SK-N-SH (cell line): Measurements from ENCODE around the gene SPINT1. TPM values are rescaled to one million over a fixed set of nuclear protein-coding genes. Genes with fewer than 3 reads are reported as not detected.

Experiments
- CTCF ChIA-PET: fragments of 300-600, 350-600 bp; formaldehyde crosslinking; extraction: SDS; loops from one replicate; lab custom pipeline; 2021; lab: Yijun Ruan, JAX
- POLR2A ChIA-PET: fragments of 350-600 bp; sonication (Branson Sonifier 250); formaldehyde crosslinking; extraction: SDS; loops from one replicate; lab custom pipeline; 2020; ENCODE audit warnings: antibody characterized with exemption, inconsistent platforms; lab: Yijun Ruan, JAX
- DNase-seq: peaks from one replicate; pipeline ENCODE4 v3.0.0; 2012
- H2AFZ ChIP-seq: fragments of 200-600 bp; sonication (generic); 2 replicates; pipeline ENCODE4 v1.8.1; 2016; ENCODE audit warnings: antibody characterized with exemption, mild to moderate bottlenecking, low read depth
- H3F3A ChIP-seq: fragments of 200-600 bp; sonication (generic); replicated peaks from 2 replicates; pipeline ENCODE3; 2016; ENCODE audit warnings: antibody characterized with exemption, mild to moderate bottlenecking; ENCODE audit not compliant: insufficient read depth
- H3K27ac ChIP-seq, 2 experiments: fragments of 200-500 bp in 1 of 2; fragments of 200-600 bp in 1 of 2; sonication (Bioruptor generic) in 1 of 2; sonication (generic), shearing (Covaris generic) in 1 of 2; 2 replicates each; pipeline versions ENCODE4 v1.5.1 to v1.6.1; 2014 to 2016; ENCODE audit warnings: low read depth in 2 of 2, inconsistent platforms in 1 of 2, low read length in 1 of 2, mild to moderate bottlenecking in 1 of 2, mixed read lengths in 1 of 2
- H3K27me3 ChIP-seq: fragments of 200-600 bp; sonication (generic), shearing (Covaris generic); 2 replicates; pipeline ENCODE4 v1.6.1; 2016; ENCODE audit warnings: mixed run types; ENCODE audit not compliant: insufficient read depth
- H3K36me3 ChIP-seq, 2 experiments: fragments of 200-500 bp in 1 of 2; fragments of 200-600 bp in 1 of 2; sonication (Bioruptor generic) in 1 of 2; sonication (generic) in 1 of 2; replicated peaks in 1 of 2; 2 replicates each; pipeline versions ENCODE3 to v1.5.1; 2014 to 2016; ENCODE audit warnings: low read length in 1 of 2, mild to moderate bottlenecking in 1 of 2; ENCODE audit not compliant: insufficient read depth in 2 of 2, control insufficient read depth in 1 of 2
- H3K4me1 ChIP-seq, 2 experiments: fragments of 200-500 bp in 1 of 2; fragments of 200-600 bp in 1 of 2; sonication (Bioruptor generic) in 1 of 2; sonication (generic), shearing (Covaris generic) in 1 of 2; 2 replicates each; pipeline versions ENCODE4 v1.5.1 to v1.6.1; 2014 to 2016; ENCODE audit warnings: low read depth in 1 of 2, low read length in 1 of 2, mixed run types in 1 of 2; ENCODE audit not compliant: insufficient read depth in 2 of 2, control insufficient read depth in 1 of 2
- H3K4me2 ChIP-seq: fragments of 200-600 bp; sonication (generic), shearing (Covaris generic); 2 replicates; pipeline ENCODE4 v1.6.1; 2017; ENCODE audit warnings: mixed run types
- H3K4me3 ChIP-seq, 2 experiments: fragments of 200-500 bp in 1 of 2; fragments of 200-600 bp in 1 of 2; sonication (Bioruptor generic) in 1 of 2; sonication (generic), shearing (Covaris generic) in 1 of 2; 2 replicates each; pipeline versions ENCODE4 v1.5.1 to v1.8.1; 2014 to 2016; ENCODE audit warnings: low read depth in 2 of 2, inconsistent platforms in 1 of 2, low read length in 1 of 2, mild to moderate bottlenecking in 1 of 2, mixed read lengths in 1 of 2, moderate library complexity in 1 of 2
- H3K79me2 ChIP-seq: fragments of 200-600 bp; sonication (generic); 2 replicates; pipeline ENCODE4 v1.8.1; 2017; ENCODE audit warnings: mild to moderate bottlenecking; ENCODE audit not compliant: insufficient read depth
- H3K9ac ChIP-seq: fragments of 200-600 bp; sonication (generic); 2 replicates; pipeline ENCODE4 v1.6.1; 2017; ENCODE audit warnings: mixed run types
- H3K9me2 ChIP-seq: fragments of 200-600 bp; sonication (generic); 2 replicates; pipeline ENCODE4 v1.6.1; 2017; ENCODE audit warnings: mixed run types
- H3K9me3 ChIP-seq: fragments of 200-600 bp; sonication (generic); 2 replicates; pipeline ENCODE4 v1.6.1; 2017; ENCODE audit warnings: mixed run types, mild to moderate bottlenecking, moderate library complexity
- H4K20me1 ChIP-seq: fragments of 200-600 bp; sonication (generic); 2 replicates; pipeline ENCODE4 v1.6.1; 2017; ENCODE audit warnings: mild to moderate bottlenecking, mixed run types; ENCODE audit not compliant: insufficient read depth
- CHD2 ChIP-seq: fragments of 150-350 bp; IDR thresholded peaks from 2 replicates; pipeline ENCODE4 v1.6.1; 2018; ENCODE audit warnings: low read length; ENCODE audit not compliant: partially characterized antibody
- CTCF ChIP-seq: fragments of 200-600 bp; sonication (generic); IDR thresholded peaks from 2 replicates; pipeline ENCODE4 v1.6.1; 2017; ENCODE audit warnings: antibody characterized with exemption, mild to moderate bottlenecking, moderate library complexity
- ELF1 ChIP-seq: IDR thresholded peaks from 2 replicates; pipeline ENCODE4 v1.4.0; 2012
- GATA2 ChIP-seq: sonication (generic); formaldehyde crosslinking; IDR thresholded peaks from 2 replicates; pipeline ENCODE4 v1.5.0; 2020; ENCODE audit warnings: mild to moderate bottlenecking, missing genetic modification reagents
- MAX ChIP-seq: IDR thresholded peaks from 2 replicates; pipeline ENCODE4 v1.4.0; 2012; ENCODE audit warnings: low read depth
- MXI1 ChIP-seq: IDR thresholded peaks from 2 replicates; pipeline ENCODE4 v1.6.1; 2012; ENCODE audit warnings: mild to moderate bottlenecking, low read depth, low read length, improper control_type of control experiment
- NFIC ChIP-seq: IDR thresholded peaks from 2 replicates; pipeline ENCODE4 v1.4.0; 2012; ENCODE audit warnings: borderline replicate concordance
- RAD21 ChIP-seq: IDR thresholded peaks from 2 replicates; pipeline ENCODE4 v1.6.1; 2012; ENCODE audit warnings: mild to moderate bottlenecking, low read length
- RCOR1 ChIP-seq: fragments of 150-350 bp; IDR thresholded peaks from 2 replicates; pipeline ENCODE4 v1.6.1; 2017; ENCODE audit warnings: antibody characterized with exemption, low read length
- SMC3 ChIP-seq: IDR thresholded peaks from 2 replicates; pipeline ENCODE4 v1.6.1; 2012; ENCODE audit warnings: low read depth, low read length, improper control_type of control experiment
- TAF1 ChIP-seq: IDR thresholded peaks from 2 replicates; pipeline ENCODE4 v1.6.1; 2012; ENCODE audit warnings: low read depth, mild to moderate bottlenecking, low read length, moderate library complexity, borderline replicate concordance
- TEAD4 ChIP-seq: IDR thresholded peaks from 2 replicates; pipeline ENCODE4 v1.4.0; 2012; ENCODE audit warnings: mild to moderate bottlenecking, borderline replicate concordance; ENCODE audit not compliant: insufficient read depth
- YY1 ChIP-seq: IDR thresholded peaks from 2 replicates; pipeline ENCODE4 v1.4.0; 2012; ENCODE audit warnings: low read depth, mild to moderate bottlenecking
- WGBS: methylation state at CpG from one replicate; pipeline ENCODE4 v1.1.6; 2017; ENCODE audit warnings: low lambda C conversion rate; 5-methylcytosine and 5-hydroxymethylcytosine counted together
- polyA plus RNA-seq, 3 experiments: library from polyadenylated mRNA; depleted of rRNA; stranded (reverse); fragments of >200 nt; gene quantifications; 2 replicates each; pipeline ENCODE4 v1.2.3, GENCODE V29; 2012
- TF ChIP-seq, protein P1 (sequence below): IDR thresholded peaks from 2 replicates; pipeline ENCODE4 v1.6.1; 2012; ENCODE audit warnings: mild to moderate bottlenecking, low read depth, low read length, moderate library complexity
- TF ChIP-seq, protein P2 (sequence below): IDR thresholded peaks from 2 replicates; pipeline ENCODE4 v1.4.0; 2012; ENCODE audit warnings: low read depth, borderline replicate concordance

SPINT1 gene
- polyA plus RNA-seq, 1 of the 3 experiments (the other 2 are of a cell fraction), result 2.0 TPM

DNA sequence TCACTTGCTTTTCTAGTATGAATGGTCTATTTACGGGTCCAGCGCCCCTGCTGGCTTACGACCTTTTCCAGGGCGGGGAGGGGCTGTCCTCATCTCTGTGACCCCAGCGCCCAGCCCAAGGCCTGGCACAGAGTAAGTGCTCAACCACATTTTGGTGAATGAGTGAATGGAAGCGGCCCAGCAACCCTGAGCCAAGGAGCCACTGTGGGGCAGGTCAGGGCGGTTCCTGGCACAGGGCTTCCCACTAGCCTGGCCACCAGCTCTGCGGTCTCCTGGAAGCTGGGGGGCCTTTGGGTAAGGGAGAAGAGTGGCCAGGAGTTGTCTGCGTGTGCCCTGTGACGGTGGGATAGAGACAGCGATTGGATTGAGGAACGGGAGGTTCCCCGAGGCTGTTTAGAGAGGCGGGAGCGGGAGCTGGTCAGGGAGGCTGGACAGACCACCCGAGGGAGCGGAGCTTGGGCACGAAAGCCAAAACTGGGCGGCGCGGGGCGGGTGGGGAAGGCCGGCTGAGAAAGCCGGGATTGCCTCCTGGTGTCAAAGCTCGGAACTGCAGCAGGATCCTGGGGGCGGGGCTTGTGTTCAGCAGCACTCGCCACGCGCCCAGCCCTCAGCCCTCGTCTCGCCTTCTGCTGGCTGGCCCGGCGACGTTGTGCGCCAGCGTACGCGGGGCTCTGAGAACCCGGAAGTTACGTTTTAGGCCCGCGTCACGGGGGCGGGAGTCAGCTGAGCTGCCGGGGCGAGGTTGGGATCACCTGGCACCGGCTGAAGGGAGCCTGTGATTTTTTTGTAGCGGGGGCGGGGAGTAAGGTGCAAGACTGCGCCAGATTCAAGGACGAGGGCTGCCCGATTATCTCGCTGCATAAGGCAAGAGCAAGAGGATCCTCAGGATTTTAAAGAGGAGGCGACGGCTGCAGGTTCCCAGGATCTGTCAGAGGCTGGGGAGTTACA lies 50.2 kb downstream of the SPINT1 start, which contains the start of gene VPS18 (continued):
- TF ChIP-seq, protein P1, sequence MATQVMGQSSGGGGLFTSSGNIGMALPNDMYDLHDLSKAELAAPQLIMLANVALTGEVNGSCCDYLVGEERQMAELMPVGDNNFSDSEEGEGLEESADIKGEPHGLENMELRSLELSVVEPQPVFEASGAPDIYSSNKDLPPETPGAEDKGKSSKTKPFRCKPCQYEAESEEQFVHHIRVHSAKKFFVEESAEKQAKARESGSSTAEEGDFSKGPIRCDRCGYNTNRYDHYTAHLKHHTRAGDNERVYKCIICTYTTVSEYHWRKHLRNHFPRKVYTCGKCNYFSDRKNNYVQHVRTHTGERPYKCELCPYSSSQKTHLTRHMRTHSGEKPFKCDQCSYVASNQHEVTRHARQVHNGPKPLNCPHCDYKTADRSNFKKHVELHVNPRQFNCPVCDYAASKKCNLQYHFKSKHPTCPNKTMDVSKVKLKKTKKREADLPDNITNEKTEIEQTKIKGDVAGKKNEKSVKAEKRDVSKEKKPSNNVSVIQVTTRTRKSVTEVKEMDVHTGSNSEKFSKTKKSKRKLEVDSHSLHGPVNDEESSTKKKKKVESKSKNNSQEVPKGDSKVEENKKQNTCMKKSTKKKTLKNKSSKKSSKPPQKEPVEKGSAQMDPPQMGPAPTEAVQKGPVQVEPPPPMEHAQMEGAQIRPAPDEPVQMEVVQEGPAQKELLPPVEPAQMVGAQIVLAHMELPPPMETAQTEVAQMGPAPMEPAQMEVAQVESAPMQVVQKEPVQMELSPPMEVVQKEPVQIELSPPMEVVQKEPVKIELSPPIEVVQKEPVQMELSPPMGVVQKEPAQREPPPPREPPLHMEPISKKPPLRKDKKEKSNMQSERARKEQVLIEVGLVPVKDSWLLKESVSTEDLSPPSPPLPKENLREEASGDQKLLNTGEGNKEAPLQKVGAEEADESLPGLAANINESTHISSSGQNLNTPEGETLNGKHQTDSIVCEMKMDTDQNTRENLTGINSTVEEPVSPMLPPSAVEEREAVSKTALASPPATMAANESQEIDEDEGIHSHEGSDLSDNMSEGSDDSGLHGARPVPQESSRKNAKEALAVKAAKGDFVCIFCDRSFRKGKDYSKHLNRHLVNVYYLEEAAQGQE, result peak; percentile 28; the same call in 1 of the 2 replicates
- TF ChIP-seq CHD2 (peak; percentile 46), NFIC (no peak), RCOR1 (0 out of 2 replicates have a peak, but pooled peaks have one; percentile 13), TAF1 (peak; percentile 55), SMC3 (peak; percentile 83), GATA2 (CRISPR knock-in tag) (no peak), RAD21 (peak; percentile 85), YY1 (no peak), MXI1 (peak; percentile 95)

- H3K4me3 ChIP-seq, result peak overlapping the region; percentile 88 to 91
- no peaks in the 10 kb centered on the region for H3K27me3 ChIP-seq
- H2AFZ ChIP-seq, result peak overlapping the region; percentile 66; the same call in 1 of the 2 replicates
- TF ChIP-seq RCOR1 (no peak), ELF1 (peak; percentile 61), MAX (peak; percentile 49; the same call in 1 of the 2 replicates), TEAD4 (no peak), CTCF (peak; percentile 63)
- TF ChIP-seq, protein P2, sequence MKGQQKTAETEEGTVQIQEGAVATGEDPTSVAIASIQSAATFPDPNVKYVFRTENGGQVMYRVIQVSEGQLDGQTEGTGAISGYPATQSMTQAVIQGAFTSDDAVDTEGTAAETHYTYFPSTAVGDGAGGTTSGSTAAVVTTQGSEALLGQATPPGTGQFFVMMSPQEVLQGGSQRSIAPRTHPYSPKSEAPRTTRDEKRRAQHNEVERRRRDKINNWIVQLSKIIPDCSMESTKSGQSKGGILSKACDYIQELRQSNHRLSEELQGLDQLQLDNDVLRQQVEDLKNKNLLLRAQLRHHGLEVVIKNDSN, result no peak; the same call in 1 of the 2 replicates
- ChIA-PET POLR2A (interaction anchor here (0.5 to 1.5 kb wide), 8 partner anchors 17 to 138 kb away, joined by 3 to 9 read pairs (median 3); partner anchors contain the start of genes DNAJC17, RHOV and ZFYVE19), CTCF (interaction anchor here (0.8 to 23.8 kb wide), 40 partner anchors 10 to 389 kb away, joined by 3 to 675 read pairs (median 4); partner anchors contain the start of genes DLL4, RHOV, RPUSD2 and SPINT1)
- peak overlapping the region; percentile 36 to 85 for H3K27ac ChIP-seq
- H3K36me3 ChIP-seq, result peaks cover 19% of the 10 kb centered on the region in 2 experiments
- H3K79me2 ChIP-seq, result peaks cover 31% of the 10 kb centered on the region
- peaks cover 11% of the 10 kb centered on the region for H3F3A ChIP-seq
- H3K9me3 ChIP-seq, result no peaks in the 10 kb centered on the region
- peaks cover 0 to 14% of the 10 kb centered on the region in 2 experiments; a peak in 1 of 4 replicates for H3K4me1 ChIP-seq
- peak overlapping the region; percentile 91 for H3K4me2 ChIP-seq
- WGBS, result 2% methylated on average over 12 of the region's 33 CpGs
- H3K9me2 ChIP-seq, result no peaks in the 10 kb centered on the region
- peak overlapping the region; percentile 86 for H3K9ac ChIP-seq
- peak; percentile 78 for DNase-seq
- peaks cover 6% of the 10 kb centered on the region; the same call in 1 of the 2 replicates for H4K20me1 ChIP-seq
Observed at GRCh38 chr15:40894681-40895448, 51.0 kb downstream of the SPINT1 start.
